Stimulated activated memory B cell treated with anti-CD40 and anti-IgM and Interleukin-4, amounts not matched to agents 10 μg/mL and 1 μg/mL and 100 μg/mL, for 72 hours (primary cell): ENCODE results near the gene COL27A1.

ENCODE experiments used
- ATAC-seq: fragments of 150-1000 bp; cut with Tn5 transposase; 2 replicates; pipeline ENCODE4 v1.10.0; 2021
- H3K27ac Mint-ChIP-seq: one replicate; pipeline ENCODE4 v1.8.0; 2022; ENCODE audit warnings: mild to moderate bottlenecking, mixed read lengths
- H3K27me3 Mint-ChIP-seq: one replicate; pipeline ENCODE4 v1.8.0; 2022; ENCODE audit warnings: mixed read lengths
- H3K36me3 Mint-ChIP-seq: one replicate; pipeline ENCODE4 v1.8.0; 2022; ENCODE audit warnings: mixed read lengths
- H3K4me1 Mint-ChIP-seq: one replicate; pipeline ENCODE4 v1.8.0; 2022; ENCODE audit warnings: mixed read lengths
- H3K4me3 Mint-ChIP-seq: one replicate; pipeline ENCODE4 v1.8.0; 2022; ENCODE audit warnings: mild to moderate bottlenecking, moderate library complexity, mixed read lengths
- H3K9me3 Mint-ChIP-seq: one replicate; pipeline ENCODE4 v1.8.0; 2022; ENCODE audit warnings: mixed read lengths

Gene COL27A1

DNA sequence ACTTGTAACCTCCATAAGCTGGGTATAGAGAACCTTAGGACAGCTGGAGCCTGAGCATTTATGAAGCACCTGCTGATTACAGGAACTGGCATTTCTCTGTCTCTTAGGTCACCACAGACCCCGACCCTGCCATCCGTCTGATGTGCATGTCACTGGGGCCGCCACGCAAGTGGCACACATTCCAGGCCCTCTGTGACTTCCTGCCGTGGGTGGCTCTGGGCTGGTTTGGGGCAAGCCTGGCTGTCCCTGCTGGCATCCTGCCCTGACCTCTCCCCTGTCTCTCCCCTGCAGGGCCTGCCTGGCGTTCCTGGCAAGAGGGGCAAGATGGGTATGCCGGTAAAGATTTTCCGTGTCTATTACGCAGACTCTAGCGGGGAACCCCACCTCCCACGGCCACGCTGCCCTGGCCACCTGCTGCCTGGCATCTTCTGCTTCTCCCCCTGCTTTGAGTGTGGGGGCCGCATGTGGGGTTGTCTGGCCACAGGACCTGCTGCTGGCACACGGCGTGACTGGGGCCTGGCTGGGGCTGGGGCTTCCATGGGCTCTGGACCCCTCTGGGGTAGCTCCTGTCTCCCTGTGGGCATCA lies 55.4 kb downstream of the COL27A1 start:
- Mint-ChIP-seq H3K27ac (no peak overlapping the region), H3K36me3 (no peaks in the 10 kb centered on the region), H3K4me3 (no peak overlapping the region), H3K9me3 (no peaks in the 10 kb centered on the region), H3K4me1 (no peaks in the 10 kb centered on the region), H3K27me3 (peaks cover 17% of the 10 kb centered on the region)
- no peak for ATAC-seq

DNA sequence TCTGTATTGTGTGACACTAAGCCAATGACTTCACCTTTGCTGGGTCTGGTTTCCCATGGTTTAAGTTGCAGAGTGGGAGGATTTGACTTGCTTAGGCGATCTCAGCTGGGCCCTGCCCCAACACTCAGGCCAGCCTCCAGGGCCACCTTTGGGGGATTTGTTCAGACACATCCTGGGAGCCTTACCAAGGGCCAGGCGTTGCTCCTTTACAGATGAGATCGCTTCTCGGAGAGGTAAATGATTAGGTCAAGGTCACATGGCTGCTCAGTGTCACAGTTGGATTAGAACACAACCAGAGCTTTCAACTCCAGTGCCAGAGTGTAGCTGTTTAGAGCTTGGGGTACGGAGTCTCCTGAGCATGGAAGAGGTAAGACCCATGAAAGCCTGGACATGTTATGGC lies 57.5 kb downstream of the COL27A1 start:
- no peak overlapping the region for H3K4me3 Mint-ChIP-seq
- no peaks in the 10 kb centered on the region for H3K9me3 Mint-ChIP-seq
- no peaks in the 10 kb centered on the region for H3K36me3 Mint-ChIP-seq

DNA sequence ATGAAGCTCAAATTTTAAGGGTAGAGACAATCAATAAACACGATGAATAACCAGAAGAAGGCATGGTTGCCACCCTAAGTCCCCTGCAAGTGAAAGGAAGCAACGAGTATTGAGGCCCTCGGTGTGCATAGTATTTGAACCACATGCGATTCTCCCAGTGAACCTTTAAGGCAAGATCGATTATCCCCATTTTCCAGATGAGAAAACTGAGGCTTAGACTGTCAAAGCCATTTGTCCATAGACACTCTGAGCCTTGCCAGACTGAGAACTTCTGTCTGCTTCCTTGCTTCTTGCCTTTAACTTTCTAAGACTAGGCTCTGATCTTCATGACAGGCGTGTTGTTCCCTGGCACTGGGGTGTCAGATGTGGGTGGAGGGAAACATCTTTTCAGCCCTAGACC lies 58.2 kb downstream of the COL27A1 start:
- Mint-ChIP-seq H3K9me3 (no peaks in the 10 kb centered on the region), H3K27ac (no peak overlapping the region), H3K27me3 (no peaks in the 10 kb centered on the region), H3K4me1 (no peaks in the 10 kb centered on the region), H3K36me3 (no peaks in the 10 kb centered on the region), H3K4me3 (no peak overlapping the region)
- ATAC-seq, result no peak

More for the DNA sequence above, 57.5 kb downstream of the COL27A1 start:
- ATAC-seq, result no peak
- no peak overlapping the region for H3K27ac Mint-ChIP-seq
- H3K27me3 Mint-ChIP-seq, result no peaks in the 10 kb centered on the region
- H3K4me1 Mint-ChIP-seq, result no peaks in the 10 kb centered on the region

DNA sequence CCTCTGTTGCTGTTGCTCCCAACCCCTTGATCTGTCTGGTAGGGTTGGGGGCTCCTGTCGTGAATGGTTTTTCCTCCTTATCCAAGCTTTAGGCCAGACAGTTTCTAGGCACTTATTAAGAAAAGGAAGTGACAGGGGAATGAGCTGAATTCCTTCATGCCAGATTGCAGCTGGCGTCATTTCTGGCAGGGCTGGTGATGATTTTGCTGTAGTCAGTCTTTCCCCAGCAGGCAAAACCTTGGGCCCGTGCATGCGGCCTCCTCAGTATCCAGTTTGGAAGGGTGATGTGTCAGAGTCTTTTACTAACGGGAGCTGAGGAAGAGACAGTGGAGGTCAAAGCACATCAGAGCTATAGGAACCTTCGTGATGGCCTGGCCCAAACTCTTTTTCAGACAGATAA lies 58.8 kb downstream of the COL27A1 start:
- Mint-ChIP-seq H3K4me1 (no peaks in the 10 kb centered on the region), H3K9me3 (no peaks in the 10 kb centered on the region), H3K36me3 (no peaks in the 10 kb centered on the region), H3K27me3 (no peaks in the 10 kb centered on the region), H3K4me3 (no peak overlapping the region), H3K27ac (no peak overlapping the region)
- ATAC-seq, result no peak

DNA sequence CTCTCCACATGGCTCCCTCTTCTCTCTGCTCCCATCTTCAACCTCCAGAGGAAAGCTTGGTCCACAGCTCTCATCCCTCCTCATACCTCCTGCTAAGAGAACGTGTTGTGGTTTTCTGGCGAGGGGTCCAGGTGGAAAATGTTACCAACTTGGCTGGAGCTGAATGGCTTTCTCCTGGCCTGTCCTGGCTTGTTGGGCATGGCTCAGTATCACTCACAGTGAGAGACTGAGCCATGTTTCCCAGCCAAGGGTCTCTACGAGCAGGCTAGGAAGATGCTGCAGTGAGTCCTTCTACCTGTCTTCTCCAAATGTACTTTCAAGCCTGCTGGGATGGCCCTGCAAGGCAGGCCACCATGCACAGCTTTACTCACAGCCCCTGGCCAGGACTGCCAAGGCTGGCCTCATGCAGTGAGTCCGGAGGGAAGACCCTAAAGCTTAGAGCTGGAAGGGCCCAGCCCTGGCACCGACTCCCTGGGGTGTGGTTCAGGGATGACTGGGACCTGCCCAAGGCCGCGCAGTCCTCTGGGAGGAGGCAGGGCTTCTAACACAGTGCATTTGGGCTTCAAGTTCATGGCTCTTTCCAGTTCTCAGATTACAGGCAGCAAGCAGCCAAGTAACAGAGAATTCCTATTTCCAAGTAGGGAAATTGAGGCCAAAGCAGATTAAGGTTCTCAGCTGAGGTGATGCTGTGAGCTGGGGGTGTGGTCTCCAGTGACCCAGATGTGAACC lies 59.5 kb downstream of the COL27A1 start:
- H3K27me3 Mint-ChIP-seq, result no peaks in the 10 kb centered on the region

DNA sequence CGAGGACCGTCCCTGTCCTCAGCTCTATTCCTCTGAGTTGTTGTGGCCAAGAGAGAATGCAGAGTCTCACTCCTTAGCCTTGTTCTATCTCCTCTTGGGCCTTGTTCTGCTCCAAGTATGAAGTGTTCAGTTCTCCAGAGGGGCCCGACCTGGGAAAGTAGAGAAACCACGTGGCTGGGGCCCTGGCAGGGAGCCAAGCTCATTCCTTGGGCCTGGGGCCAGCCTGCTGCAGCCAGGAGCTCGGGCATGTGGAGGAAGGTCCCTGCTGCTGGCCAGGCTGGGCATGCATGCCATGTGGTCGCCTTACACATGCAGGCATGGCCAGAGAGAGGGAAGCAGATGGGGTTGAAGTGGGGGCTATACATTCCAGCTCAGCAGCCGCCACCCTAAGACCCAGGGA lies 60.7 kb downstream of the COL27A1 start:
- Mint-ChIP-seq H3K27ac (no peak overlapping the region), H3K27me3 (no peaks in the 10 kb centered on the region), H3K4me1 (no peaks in the 10 kb centered on the region), H3K4me3 (no peak overlapping the region), H3K36me3 (no peaks in the 10 kb centered on the region), H3K9me3 (no peaks in the 10 kb centered on the region)
- ATAC-seq, result no peak

More for the DNA sequence above, 59.5 kb downstream of the COL27A1 start:
- Mint-ChIP-seq H3K27ac (no peak overlapping the region), H3K4me1 (no peaks in the 10 kb centered on the region), H3K9me3 (no peaks in the 10 kb centered on the region), H3K36me3 (no peaks in the 10 kb centered on the region), H3K4me3 (no peak overlapping the region)
- no peak for ATAC-seq

DNA sequence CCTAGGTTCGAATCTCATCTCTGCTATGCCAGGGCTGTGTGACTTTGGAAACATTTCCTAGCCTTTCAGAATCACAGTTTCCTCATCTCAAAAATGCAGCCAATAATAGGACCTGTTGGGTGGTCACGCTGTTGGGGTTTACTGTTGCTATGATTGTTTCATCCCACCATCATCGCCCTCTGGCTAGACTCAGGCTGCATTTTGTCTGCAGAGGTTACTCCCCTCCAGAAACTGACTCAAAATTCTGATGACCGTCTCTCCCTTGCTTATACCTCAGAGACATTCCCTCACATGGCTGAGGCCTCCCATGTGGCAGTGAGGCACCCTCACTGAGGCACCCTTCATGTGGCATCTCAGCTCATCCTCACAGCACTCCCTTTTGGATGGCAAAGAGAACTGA lies 61.6 kb downstream of the COL27A1 start:
- Mint-ChIP-seq H3K4me3 (no peak overlapping the region), H3K36me3 (no peaks in the 10 kb centered on the region), H3K9me3 (no peaks in the 10 kb centered on the region), H3K27me3 (no peaks in the 10 kb centered on the region), H3K4me1 (no peaks in the 10 kb centered on the region), H3K27ac (no peak overlapping the region)
- no peak for ATAC-seq

DNA sequence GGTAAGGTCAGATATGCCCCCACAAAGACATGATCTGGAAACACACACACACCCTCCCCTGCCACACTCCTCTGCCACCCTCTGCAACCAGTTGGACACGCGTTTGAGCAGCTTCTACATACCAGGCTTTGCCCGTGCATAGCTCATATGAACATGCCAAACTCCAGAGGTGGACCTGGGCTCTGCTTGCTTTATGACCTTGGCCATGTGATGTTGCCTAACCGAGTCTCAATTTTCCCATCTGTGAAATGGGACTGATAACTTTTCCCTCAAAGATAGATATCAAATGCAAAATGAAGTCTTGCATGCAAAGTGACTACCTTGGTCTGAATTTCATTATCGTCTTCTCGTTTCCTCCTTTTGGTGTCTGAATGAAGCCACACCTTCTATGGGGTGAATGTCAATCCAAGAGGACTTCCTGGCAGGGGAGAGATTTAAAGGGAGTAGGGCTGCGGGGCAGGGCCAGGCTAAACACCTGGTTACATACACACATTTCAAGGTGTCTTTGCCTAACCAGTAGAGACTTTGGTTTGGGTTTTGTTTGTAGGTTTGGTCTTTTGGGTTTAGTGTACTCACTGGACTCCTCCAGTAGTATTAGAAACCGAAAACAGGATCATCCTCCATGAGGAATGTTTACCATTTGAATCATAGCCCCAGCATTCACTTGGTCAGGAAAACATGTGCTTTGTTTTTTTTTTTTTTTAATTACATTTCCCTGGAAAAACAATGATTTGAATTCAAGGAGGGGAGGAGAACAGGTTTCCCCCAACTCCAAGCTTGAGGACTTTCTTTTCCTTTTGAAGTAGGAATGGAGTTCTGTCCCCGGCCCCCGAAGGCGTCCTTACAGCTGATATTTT lies 63.2 kb downstream of the COL27A1 start:
- no peaks in the 10 kb centered on the region for H3K4me1 Mint-ChIP-seq
- H3K4me3 Mint-ChIP-seq, result no peak overlapping the region
- no peaks in the 10 kb centered on the region for H3K27me3 Mint-ChIP-seq
- H3K36me3 Mint-ChIP-seq, result no peaks in the 10 kb centered on the region
- no peak overlapping the region for H3K27ac Mint-ChIP-seq
- no peak for ATAC-seq
- H3K9me3 Mint-ChIP-seq, result no peaks in the 10 kb centered on the region

DNA sequence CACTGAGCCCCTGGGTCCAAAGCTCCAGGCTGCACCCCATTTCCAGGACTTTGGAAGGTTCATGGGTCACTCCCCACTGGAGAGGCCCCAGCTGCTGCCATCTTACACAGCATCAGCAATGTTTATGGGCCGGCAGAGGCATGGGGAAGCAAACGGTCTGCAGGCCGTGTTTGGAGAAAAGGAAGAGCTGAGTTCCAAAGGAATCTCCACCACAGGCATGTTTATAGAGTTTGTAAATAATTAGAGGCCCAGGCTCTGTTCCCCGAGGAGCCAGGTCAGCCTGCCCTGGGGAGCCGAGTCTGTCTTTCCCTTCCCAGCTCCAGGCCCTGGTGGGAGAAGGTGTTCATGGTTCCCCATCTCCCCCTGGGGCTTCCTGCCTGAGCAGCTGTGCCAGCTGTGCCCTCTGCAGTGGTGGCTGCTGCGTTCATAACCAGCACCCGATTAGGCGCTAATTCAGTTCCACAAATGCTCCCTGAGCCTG lies 64.8 kb downstream of the COL27A1 start:
- no peaks in the 10 kb centered on the region for H3K36me3 Mint-ChIP-seq
- H3K9me3 Mint-ChIP-seq, result no peaks in the 10 kb centered on the region
- H3K27me3 Mint-ChIP-seq, result no peaks in the 10 kb centered on the region
- H3K4me1 Mint-ChIP-seq, result no peaks in the 10 kb centered on the region
- no peak overlapping the region for H3K4me3 Mint-ChIP-seq
- no peak overlapping the region for H3K27ac Mint-ChIP-seq
- no peak for ATAC-seq

DNA sequence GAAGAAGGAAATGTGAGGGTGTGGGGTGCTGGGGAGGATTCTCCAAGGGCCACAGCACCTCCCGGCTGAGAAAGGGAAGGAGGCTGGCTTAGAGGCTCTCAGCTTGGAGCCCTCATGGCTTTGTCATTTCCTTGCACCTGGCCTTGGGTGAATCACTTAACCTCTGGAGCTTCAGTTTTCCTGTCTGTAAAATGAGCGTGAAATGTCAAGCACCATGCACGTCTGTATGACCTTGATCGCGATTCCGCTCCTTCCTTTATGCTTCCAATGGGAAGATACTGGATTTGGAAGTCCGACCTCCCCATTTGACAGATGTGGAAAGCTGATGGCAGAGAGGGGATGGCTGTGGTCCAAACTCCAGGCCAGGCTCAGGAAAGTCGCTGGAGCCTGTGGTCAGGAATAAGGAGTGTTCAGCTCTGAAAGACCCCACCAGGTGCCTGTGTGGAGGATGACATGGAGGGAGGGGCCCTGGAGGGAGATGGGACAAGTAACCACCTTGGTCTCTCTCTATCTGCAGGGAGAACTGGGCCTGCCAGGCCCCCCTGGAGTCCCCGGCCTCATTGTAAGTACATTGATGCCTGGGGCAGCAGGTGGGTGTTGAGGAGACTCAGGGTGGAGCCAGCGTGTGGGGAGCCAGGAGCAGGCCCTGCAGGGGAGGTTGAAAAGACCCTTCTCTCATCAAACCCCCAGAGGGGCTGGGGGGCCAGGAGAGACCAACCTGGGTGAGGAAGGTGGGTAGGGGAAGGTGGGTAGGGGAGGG lies 66.5 kb downstream of the COL27A1 start:
- ATAC-seq, result no peak
- Mint-ChIP-seq H3K9me3 (no peaks in the 10 kb centered on the region), H3K4me1 (no peaks in the 10 kb centered on the region), H3K27me3 (peaks cover 4% of the 10 kb centered on the region), H3K27ac (no peak overlapping the region), H3K36me3 (no peaks in the 10 kb centered on the region), H3K4me3 (no peak overlapping the region)

DNA sequence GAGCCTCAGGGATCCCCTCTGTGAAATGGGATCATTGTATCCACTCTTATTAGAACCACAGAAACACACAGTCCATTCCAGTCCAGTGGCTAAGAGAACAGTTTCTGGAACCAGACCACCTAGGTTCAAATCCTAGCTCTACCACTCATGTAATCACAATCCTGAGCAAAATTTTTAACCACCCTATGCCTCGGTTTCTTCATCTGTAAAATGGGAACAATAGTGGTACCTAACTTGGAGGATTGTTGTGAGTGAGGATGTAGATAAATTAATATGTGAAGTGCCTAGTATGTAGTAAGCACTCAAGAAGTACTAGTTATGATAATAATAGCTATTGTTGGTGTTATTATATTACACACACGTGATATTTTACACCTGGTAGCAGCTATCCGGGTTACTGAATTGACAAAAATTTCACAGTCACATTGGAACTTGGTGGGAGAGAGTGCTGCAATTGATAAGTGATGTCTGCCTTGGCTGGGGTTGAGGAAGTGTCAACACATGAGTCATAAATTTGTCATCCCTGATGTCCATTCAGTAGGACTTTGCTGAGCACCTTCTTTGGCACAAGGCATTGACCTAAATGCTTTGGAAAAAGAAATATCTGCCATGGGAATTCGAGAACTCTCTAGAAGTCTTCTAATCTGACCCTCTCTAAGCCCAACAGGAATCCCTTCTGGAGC lies 68.4 kb downstream of the COL27A1 start:
- ATAC-seq, result no peak
- no peak overlapping the region for H3K27ac Mint-ChIP-seq
- H3K4me3 Mint-ChIP-seq, result no peak overlapping the region
- no peaks in the 10 kb centered on the region for H3K4me1 Mint-ChIP-seq
- peaks cover 19% of the 10 kb centered on the region for H3K27me3 Mint-ChIP-seq
- no peaks in the 10 kb centered on the region for H3K36me3 Mint-ChIP-seq
- no peaks in the 10 kb centered on the region for H3K9me3 Mint-ChIP-seq

DNA sequence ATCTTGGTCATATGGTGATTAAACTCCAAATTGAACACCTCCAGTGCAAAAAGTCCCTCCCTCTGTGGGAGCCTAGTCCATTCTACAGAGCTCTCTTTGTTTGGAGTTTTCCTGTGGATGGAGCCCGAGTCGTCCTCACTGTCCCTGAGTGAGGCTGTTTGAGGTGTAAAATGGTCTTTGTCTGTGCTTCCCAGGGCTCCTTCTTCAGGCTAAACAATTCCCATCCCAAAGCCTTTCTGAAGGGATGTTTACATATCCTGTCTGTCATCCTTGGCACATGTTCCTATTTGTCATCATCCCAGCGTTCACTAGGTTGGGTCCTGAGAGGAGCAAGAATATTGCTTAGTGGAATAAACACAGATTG lies 68.9 kb downstream of the COL27A1 start:
- peaks cover 19% of the 10 kb centered on the region for H3K27me3 Mint-ChIP-seq
- no peaks in the 10 kb centered on the region for H3K9me3 Mint-ChIP-seq
- no peak for ATAC-seq
- H3K27ac Mint-ChIP-seq, result no peak overlapping the region
- no peak overlapping the region for H3K4me3 Mint-ChIP-seq
- no peaks in the 10 kb centered on the region for H3K4me1 Mint-ChIP-seq
- no peaks in the 10 kb centered on the region for H3K36me3 Mint-ChIP-seq

DNA sequence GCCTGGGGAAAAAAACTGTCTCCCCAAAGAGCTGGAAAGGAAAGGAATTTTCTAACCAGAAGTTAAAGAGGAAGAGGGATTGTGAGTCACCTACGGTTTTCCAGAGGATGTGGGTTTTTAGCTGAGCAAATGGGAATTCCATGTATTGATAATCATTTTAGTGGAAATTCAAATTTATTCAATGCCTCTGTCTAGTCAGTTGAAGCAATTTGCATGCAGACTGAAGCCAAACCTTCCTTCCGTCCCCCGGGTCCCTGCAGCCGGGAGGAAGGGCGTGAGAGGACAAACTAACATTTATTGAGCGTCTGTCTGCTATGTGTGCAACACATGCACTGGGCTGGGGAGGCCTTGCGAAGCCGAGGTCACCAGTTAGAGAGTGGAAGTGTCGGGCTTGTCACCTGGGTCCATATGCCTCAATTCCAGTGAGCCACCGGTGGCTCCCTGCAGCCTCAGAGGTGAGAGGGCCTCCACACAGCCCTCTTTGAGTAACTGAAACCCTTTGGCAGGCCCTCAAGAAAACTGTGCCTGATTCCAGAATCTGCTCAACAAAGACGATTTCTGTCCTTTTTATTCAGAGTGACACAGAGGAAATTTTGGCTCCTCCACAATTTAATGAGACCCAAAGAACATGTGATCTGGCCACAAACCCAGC lies 70.3 kb downstream of the COL27A1 start:
- Mint-ChIP-seq H3K9me3 (no peaks in the 10 kb centered on the region), H3K4me1 (no peaks in the 10 kb centered on the region), H3K27me3 (peaks cover 19% of the 10 kb centered on the region), H3K27ac (no peak overlapping the region), H3K4me3 (no peak overlapping the region), H3K36me3 (no peaks in the 10 kb centered on the region)
- ATAC-seq, result no peak

DNA sequence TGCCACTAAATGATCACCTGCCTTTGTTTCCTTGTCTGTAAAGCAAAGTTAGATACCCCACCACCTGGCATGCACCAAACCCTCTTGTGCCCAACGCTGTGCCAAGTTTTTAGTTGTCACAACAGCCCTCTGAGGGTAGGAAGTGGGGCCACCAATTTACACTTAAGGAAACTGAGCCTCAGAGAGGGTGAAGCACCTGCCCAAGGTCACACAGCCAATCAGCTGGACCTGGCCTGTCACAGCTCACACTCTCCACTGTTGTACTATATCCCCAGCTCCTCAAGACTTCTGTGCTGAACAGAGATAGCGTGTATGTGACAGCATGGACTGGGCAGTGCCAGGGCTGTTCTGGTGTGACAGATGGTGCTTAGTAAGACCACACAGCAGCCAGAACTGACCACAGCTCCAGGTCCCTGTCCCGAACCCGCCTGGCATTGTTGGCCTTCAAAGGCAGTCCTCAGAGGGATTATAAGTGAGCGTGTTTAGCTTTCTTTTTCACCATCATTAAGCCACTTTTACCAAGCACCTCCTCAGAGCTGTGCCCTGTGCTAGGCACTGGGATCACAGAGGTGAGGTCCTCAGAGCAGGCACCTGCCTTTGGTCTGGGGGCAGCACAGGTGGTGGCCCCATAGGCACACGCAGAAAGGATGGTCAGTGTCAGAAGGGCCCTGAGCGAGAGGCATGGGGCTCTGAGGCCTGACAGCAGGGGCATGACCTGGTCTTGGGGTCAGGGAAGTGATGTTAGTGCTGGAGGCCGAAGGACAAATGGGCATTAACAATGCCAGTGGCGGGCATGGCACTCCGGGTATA lies 71.1 kb downstream of the COL27A1 start:
- H3K27ac Mint-ChIP-seq, result no peak overlapping the region
- H3K36me3 Mint-ChIP-seq, result no peaks in the 10 kb centered on the region

More for the DNA sequence above, 71.1 kb downstream of the COL27A1 start:
- H3K4me3 Mint-ChIP-seq, result no peak overlapping the region
- no peak for ATAC-seq
- H3K4me1 Mint-ChIP-seq, result no peaks in the 10 kb centered on the region
- no peaks in the 10 kb centered on the region for H3K9me3 Mint-ChIP-seq
- peaks cover 20% of the 10 kb centered on the region for H3K27me3 Mint-ChIP-seq
